Erythroblast (primary cell): ENCODE data around the gene LRP1.

Source experiments
- DNase-seq, 2 experiments: peaks; one replicate each; lab custom pipeline; 2025; lab: John Stamatoyannopoulos, UW
- GATA1 ChIP-seq: IDR thresholded peaks from 2 replicates; pipeline ENCODE4 v1.6.1; 2011; ENCODE audit warnings: low read depth, mild to moderate bottlenecking, control low read depth, low read length, moderate library complexity
- POLR2A ChIP-seq: IDR thresholded peaks from 2 replicates; pipeline ENCODE4 v1.6.1; 2011; ENCODE audit warnings: mild to moderate bottlenecking, low read length

LRP1 gene

DNA sequence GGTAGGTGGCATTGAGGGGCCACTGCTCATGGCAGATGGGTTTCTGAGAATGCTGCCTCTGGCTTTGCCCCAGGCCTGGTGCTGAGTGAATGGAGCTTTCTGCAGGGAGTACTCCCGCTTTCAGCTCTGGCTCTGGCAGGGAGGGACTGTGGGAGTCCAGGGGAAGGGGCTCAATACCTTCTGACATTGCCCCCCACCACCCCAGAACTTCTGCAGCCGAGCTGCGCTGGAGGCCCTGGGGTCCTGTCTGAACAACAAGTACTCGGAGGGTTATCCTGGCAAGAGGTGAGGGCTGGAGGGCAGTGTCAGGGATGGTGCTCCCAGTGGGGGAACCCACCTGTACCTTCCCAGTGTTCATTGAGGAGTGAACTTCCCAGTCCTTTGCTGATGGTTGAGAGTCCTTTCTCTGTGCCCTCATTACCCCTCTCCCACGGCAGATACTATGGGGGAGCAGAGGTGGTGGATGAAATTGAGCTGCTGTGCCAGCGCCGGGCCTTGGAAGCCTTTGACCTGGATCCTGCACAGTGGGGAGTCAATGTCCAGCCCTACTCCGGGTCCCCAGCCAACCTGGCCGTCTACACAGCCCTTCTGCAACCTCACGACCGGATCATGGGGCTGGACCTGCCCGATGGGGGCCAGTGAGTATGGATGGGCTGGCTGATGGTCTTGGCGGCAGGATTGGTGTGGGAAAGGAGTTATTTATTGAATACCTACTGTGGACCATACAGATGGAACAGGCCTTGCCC is 103.2 kb downstream of the LRP1 start:
- no peak for DNase-seq
- TF ChIP-seq GATA1 = no peak
- TF ChIP-seq POLR2A = no peak

DNA sequence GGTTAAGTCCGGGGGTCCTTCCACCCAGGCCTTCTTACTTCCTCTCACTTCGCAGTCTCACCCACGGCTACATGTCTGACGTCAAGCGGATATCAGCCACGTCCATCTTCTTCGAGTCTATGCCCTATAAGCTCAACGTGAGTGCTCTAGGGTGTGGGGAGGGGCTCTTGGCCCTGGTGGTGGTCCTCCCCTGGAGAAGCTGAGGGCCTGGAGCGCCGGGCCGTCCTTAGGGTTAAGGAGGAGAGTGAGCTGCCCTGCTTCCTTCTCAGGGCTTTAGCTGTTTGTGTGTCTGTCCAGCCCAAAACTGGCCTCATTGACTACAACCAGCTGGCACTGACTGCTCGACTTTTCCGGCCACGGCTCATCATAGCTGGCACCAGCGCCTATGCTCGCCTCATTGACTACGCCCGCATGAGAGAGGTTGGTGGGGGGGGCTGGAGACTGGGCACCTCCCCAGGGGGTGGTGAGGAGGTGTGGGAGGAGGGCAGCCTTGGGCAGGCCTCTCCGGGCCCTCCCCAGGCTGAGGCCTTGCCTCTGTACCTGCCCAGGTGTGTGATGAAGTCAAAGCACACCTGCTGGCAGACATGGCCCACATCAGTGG is 104.0 kb downstream of the LRP1 start:
- TF ChIP-seq GATA1 (no peak), POLR2A (no peak)
- DNase-seq = no peak

- no peak for DNase-seq
- no peak for TF ChIP-seq POLR2A
- no peak for TF ChIP-seq GATA1
These were observed 105.3 kb downstream of the LRP1 start for GRCh38 chr12:57233357-57234232.

DNA sequence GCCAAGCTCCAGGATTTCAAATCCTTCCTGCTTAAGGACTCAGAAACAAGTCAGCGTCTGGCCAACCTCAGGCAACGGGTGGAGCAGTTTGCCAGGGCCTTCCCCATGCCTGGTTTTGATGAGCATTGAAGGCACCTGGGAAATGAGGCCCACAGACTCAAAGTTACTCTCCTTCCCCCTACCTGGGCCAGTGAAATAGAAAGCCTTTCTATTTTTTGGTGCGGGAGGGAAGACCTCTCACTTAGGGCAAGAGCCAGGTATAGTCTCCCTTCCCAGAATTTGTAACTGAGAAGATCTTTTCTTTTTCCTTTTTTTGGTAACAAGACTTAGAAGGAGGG is 105.9 kb downstream of the LRP1 start:
- TF ChIP-seq POLR2A = no peak
- no peak for TF ChIP-seq GATA1
- DNase-seq = no peak

DNA sequence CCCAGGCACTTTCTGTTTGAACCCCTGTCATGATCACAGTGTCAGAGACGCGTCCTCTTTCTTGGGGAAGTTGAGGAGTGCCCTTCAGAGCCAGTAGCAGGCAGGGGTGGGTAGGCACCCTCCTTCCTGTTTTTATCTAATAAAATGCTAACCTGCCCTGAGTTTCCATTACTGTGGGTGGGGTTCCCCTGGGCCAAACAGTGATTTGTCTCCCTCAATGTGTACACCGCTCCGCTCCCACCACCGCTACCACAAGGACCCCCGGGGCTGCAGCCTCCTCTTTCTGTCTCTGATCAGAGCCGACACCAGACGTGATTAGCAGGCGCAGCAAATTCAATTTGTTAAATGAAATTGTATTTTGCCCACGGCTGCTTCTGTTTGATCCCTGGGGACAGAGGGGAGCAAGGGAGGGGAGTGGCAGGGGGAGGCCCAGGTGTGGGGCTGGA is 106.3 kb downstream of the LRP1 start:
- no peak for DNase-seq
- TF ChIP-seq POLR2A (no peak), GATA1 (no peak)

- DNase-seq = no peak
- TF ChIP-seq GATA1 (no peak), POLR2A (no peak)
These were observed 106.9 kb downstream of the LRP1 start for GRCh38 chr12:57235017-57235727.

DNA sequence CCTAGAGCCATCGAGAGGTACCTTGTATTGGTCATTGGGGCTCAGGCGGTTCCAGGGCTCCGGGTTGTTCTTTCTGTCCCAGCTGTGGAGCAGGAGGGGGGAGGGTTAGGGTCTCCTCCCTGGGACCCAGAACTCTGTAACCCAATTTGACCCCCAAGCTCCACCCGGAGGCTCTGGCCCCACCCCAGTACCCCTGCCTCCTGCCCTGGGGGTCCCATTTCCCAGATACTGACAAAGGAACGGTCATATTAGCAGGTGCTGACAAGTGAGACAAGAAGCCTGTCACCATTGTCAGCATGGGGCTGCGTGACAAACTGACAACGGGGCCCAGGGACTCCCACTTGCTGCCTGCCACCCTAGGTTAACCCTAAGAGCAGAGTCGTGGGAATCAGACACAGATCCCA is 107.4 kb downstream of the LRP1 start:
- DNase-seq = no peak
- no peak for TF ChIP-seq GATA1
- TF ChIP-seq POLR2A = peak; percentile 15

DNA sequence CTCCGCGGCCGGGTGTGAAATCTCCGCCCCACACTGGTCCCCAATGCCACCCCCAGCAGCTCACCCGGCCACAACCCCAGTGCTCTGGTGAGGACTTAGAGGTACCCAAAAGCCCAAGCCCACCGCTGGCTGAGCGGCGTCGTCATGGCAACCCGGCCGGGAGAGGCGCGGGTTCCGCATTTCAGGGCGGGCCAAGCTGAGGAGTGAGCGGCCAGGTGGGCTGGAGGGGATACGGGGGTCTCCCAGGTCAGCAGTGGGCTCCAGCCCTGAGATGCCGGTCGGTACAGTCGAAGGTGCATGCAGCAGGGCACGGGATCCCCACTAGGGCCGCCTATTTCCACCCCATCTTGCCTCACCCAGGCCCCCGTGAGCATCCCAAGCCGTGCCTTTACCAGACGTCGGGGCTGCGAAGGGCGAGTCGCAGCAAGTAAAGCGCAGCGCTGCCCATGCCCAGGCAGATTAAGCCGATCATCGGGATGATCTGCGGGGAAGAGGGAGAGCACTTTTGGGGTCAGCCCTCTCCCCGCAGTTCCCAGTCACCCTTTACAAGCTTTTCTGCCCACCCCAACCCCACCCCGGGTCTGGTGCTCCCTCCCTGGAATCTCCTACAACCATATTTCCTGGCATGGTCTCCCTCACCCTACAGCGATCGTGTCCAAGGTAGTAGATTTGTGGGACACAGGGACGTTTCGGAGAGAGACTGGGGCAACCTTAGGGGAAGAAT is 108.1 kb downstream of the LRP1 start:
- peak in 1 of 2 experiments; percentile 38 for DNase-seq
- TF ChIP-seq POLR2A (no peak), GATA1 (no peak)

DNA sequence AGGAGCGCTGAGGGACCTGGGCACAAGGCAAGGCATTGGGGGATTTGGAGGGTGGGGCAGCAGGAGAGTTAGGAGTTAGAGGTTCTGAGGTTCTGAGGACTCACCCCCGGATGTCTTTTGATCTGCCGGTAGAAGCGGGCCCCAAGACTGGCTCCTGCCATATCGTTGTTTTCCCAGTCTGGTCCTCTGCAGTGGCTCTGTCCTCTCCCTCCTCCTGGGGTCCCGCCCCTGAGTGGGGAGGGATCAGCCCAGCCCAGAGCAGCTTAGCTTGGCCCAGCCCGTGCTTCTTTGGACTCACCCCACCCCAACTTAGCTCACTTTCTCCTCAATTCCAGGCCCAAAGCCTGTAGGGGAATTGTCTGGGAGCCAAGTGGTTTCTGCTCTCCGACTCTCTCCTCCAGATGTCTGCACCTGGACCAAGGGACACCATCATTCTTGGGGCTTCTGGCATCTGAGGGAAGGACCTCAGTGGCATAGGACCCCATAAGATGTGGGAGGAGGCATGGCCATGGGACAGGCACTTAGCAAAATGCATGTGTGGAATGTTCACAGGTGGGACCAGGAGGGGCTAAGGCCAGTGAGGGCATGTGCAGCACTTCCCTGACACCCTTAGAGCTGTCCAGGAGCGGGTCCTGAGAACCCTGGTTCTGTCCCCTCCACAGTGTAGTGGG is 108.8 kb downstream of the LRP1 start:
- peak; percentile 26 to 38 for DNase-seq
- TF ChIP-seq POLR2A (no peak), GATA1 (no peak)

- TF ChIP-seq POLR2A = no peak
- no peak for TF ChIP-seq GATA1
- DNase-seq = no peak
These were observed 109.3 kb downstream of the LRP1 start for GRCh38 chr12:57237596-57237931.

DNA sequence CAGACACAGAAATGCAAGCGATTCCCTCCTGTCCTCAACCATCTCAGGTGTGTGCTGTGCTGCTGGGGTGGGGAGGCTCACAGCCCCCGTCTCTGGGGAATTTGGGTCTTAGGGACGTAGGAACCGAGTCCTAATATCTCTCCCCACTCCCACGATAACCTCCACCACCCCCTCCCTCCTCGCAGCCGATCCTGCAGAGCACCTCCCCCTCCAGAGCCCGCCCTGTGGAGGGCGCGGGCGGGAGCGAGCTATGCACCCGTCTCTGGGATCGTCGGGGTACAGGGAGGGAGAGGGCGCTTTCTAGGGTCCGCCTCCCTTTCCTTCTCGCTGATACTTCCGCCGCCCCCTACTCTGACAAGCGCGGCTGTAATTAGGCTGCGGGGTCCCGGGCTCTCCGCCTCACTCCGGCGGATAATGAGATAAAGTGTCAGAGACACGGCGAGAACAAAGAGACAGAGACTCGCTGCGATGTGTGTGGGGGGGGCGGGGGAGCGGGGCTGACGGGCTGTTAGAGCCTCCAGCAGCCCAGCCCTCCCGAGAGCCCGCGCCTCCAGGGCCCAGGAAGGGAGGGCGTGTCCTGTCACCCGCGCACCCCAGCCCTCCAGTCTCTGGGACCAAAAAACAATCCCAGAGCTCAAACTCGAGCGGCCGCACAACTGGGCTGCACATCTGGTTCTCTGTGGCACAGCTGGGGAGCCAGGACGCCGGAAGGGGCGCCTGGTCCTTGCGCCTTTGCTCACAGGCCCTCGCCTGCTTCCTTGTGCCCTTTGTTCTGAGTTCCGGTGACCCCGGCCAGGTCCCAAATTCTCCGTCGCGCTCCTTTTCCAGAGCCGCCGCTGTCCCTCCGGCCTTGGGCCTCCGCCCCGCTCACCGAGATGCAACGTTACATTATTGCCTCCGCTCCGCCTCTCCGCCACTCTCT is 109.9 kb downstream of the LRP1 start:
- TF ChIP-seq GATA1 = no peak
- TF ChIP-seq POLR2A = no peak
- peak in 1 of 2 experiments; percentile 49 for DNase-seq
